GM12878 (cell line): Measurements from ENCODE around the gene CD34. TPM values are rescaled to one million over a fixed set of nuclear protein-coding genes. Genes with fewer than 3 reads are reported as not detected.

Experiments
- IKZF1 ChIP-seq: fragments of 450-650 bp; conservative IDR thresholded peaks from 2 replicates; pipeline ENCODE4 v1.6.1; 2017; ENCODE audit warnings: antibody characterized with exemption, mild to moderate bottlenecking
- KDM1A ChIP-seq: fragments of 200-600 bp; sonication (generic); IDR thresholded peaks from 2 replicates; pipeline ENCODE4 v1.6.1; 2016; ENCODE audit warnings: borderline replicate concordance
- PAX5 ChIP-seq: IDR thresholded peaks from 2 replicates; pipeline ENCODE4 v1.6.1; 2011; ENCODE audit warnings: low read depth, low read length, borderline replicate concordance
- SIX5 ChIP-seq: IDR thresholded peaks from 2 replicates; pipeline ENCODE4 v1.6.1; 2011; ENCODE audit warnings: mild to moderate bottlenecking, low read depth, low read length, moderate library complexity; ENCODE audit not compliant: severe bottlenecking
- polyA plus RNA-seq, 11 experiments: library from polyadenylated mRNA; depleted of rRNA in 4 of 11; unstranded in 6 of 11; stranded (reverse) in 5 of 11; fragments of >200 nt; fragmentation: Nextera tagmentation in 4 of 11; fragmentation: Illumina TruSeq in 1 of 11; extraction: Ambion mirVana in 4 of 11; extraction: Trizol in 1 of 11; gene quantifications; 1 replicate in 1 of 11; 2 replicates in 10 of 11; pipeline versions ENCODE4 v1.2.1 to v1.2.3, GENCODE V29; 2011 to 2016; ENCODE audit warnings: inconsistent platforms in 2 of 11, missing spikeins in 2 of 11, low read depth in 1 of 11
- total RNA-seq, 4 experiments: library from RNA; depleted of rRNA in 3 of 4; stranded (reverse); fragments of >200 nt in 3 of 4; fragmentation: Illumina TruSeq in 1 of 4; extraction: Trizol in 1 of 4; gene quantifications; 2 replicates each; pipeline versions ENCODE4 v1.2.1 to v1.2.3, GENCODE V29; 2013 to 2021
- TF ChIP-seq, protein P1 (sequence below): fragments of 450-650 bp; IDR thresholded peaks from 2 replicates; pipeline ENCODE4 v1.6.1; 2018; ENCODE audit warnings: mild to moderate bottlenecking, low read depth, moderate library complexity; ENCODE audit not compliant: partially characterized antibody
- TF ChIP-seq, protein P2 (sequence below): fragments of 450-650 bp; formaldehyde crosslinking; IDR thresholded peaks from 2 replicates; pipeline ENCODE4 v1.4.0; 2020; ENCODE audit warnings: mild to moderate bottlenecking, moderate library complexity

Gene CD34
- total and polyA plus RNA-seq, 10 of the 15 experiments (the other 5 are each of a cell fraction or from before 2014, with no cell fraction given): under 0.01 to 0.08 (median 0.02) TPM; not detected in 6

DNA sequence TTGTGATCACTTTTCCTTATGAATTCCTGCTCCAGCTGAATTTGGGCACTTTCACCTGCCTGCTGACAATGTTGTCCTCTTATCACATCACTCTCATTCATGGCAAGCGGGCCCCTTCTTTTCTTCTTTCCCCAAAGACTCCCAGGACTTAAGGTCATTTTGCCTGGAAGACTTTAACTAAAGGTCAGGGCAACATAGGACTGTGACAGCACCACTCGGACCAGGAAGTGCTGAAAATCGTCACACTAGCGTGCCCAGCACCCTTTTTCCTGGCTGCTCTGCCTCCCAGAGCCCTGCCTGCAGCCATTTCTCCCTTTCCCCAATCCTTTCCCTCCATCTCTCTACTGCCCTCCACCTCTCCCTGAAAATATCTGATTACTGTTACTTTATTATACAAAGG lies 35.4 kb downstream of the CD34 start (continued):
- TF ChIP-seq, protein P1, sequence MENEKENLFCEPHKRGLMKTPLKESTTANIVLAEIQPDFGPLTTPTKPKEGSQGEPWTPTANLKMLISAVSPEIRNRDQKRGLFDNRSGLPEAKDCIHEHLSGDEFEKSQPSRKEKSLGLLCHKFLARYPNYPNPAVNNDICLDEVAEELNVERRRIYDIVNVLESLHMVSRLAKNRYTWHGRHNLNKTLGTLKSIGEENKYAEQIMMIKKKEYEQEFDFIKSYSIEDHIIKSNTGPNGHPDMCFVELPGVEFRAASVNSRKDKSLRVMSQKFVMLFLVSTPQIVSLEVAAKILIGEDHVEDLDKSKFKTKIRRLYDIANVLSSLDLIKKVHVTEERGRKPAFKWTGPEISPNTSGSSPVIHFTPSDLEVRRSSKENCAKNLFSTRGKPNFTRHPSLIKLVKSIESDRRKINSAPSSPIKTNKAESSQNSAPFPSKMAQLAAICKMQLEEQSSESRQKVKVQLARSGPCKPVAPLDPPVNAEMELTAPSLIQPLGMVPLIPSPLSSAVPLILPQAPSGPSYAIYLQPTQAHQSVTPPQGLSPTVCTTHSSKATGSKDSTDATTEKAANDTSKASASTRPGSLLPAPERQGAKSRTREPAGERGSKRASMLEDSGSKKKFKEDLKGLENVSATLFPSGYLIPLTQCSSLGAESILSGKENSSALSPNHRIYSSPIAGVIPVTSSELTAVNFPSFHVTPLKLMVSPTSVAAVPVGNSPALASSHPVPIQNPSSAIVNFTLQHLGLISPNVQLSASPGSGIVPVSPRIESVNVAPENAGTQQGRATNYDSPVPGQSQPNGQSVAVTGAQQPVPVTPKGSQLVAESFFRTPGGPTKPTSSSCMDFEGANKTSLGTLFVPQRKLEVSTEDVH: no peak
- TF ChIP-seq PAX5 (no peak), SIX5 (no peak), IKZF1 (no peak), KDM1A (no peak)
- TF ChIP-seq, protein P2, sequence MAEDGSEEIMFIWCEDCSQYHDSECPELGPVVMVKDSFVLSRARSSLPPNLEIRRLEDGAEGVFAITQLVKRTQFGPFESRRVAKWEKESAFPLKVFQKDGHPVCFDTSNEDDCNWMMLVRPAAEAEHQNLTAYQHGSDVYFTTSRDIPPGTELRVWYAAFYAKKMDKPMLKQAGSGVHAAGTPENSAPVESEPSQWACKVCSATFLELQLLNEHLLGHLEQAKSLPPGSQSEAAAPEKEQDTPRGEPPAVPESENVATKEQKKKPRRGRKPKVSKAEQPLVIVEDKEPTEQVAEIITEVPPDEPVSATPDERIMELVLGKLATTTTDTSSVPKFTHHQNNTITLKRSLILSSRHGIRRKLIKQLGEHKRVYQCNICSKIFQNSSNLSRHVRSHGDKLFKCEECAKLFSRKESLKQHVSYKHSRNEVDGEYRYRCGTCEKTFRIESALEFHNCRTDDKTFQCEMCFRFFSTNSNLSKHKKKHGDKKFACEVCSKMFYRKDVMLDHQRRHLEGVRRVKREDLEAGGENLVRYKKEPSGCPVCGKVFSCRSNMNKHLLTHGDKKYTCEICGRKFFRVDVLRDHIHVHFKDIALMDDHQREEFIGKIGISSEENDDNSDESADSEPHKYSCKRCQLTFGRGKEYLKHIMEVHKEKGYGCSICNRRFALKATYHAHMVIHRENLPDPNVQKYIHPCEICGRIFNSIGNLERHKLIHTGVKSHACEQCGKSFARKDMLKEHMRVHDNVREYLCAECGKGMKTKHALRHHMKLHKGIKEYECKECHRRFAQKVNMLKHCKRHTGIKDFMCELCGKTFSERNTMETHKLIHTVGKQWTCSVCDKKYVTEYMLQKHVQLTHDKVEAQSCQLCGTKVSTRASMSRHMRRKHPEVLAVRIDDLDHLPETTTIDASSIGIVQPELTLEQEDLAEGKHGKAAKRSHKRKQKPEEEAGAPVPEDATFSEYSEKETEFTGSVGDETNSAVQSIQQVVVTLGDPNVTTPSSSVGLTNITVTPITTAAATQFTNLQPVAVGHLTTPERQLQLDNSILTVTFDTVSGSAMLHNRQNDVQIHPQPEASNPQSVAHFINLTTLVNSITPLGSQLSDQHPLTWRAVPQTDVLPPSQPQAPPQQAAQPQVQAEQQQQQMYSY (CRISPR knock-in tag): no peak
- TF ChIP-seq, all 136 proteins: peak for 0
